Upper lobe of right lung (tissue), 1 donor: ENCODE measurements around the gene MEGF6. TPM values are rescaled to one million over a fixed set of nuclear protein-coding genes. Genes with fewer than 3 reads are reported as not detected.

Source experiments
- ATAC-seq: fragments of 200-7000 bp; cut with Tn5 transposase; one replicate; pipeline ENCODE4 v1.9.1; 2020; ENCODE audit warnings: mild to moderate bottlenecking, moderate library complexity
- DNase-seq: peaks from one replicate; pipeline ENCODE4 v3.0.0-alpha.2; 2020
- H3K27ac ChIP-seq: fragments of 200-600 bp; one replicate; pipeline ENCODE4 v1.8.0; 2022
- H3K27me3 ChIP-seq: fragments of 200-600 bp; one replicate; pipeline ENCODE4 v1.8.0; 2022; ENCODE audit warnings: mild to moderate bottlenecking
- H3K36me3 ChIP-seq: fragments of 200-600 bp; one replicate; pipeline ENCODE4 v1.8.0; 2022
- H3K4me1 ChIP-seq: fragments of 200-600 bp; one replicate; pipeline ENCODE4 v1.8.0; 2022
- H3K4me3 ChIP-seq: fragments of 200-600 bp; one replicate; pipeline ENCODE4 v1.8.0; 2022; ENCODE audit warnings: mild to moderate bottlenecking
- H3K9me3 ChIP-seq: fragments of 200-600 bp; one replicate; pipeline ENCODE4 v1.8.0; 2022
- intact Hi-C: fragments of 100-400 bp; cut with DNase I; formaldehyde crosslinking; loops from one replicate; pipeline ENCODE4 v1.11.0; 2022
- total RNA-seq: library from RNA; stranded (reverse); fragmentation: NEBNext Ultra II Directional; extraction: Animal tissue kit (Norgen Biotek cat#: 25700); gene quantifications from one replicate; pipeline ENCODE4 v1.2.1, GENCODE V29; 2021
- TF ChIP-seq, protein P1 (sequence below): fragments of 200-600 bp; IDR thresholded peaks from one replicate; pipeline ENCODE4 v1.8.0; 2022; ENCODE audit warnings: antibody characterized with exemption
- donor health status: DM: no; HTN: yes; CAD: no; lungs with severe emphysema.

Gene MEGF6
- total RNA-seq, 1 donor from 2014 or later, result 96.6 TPM

DNA sequence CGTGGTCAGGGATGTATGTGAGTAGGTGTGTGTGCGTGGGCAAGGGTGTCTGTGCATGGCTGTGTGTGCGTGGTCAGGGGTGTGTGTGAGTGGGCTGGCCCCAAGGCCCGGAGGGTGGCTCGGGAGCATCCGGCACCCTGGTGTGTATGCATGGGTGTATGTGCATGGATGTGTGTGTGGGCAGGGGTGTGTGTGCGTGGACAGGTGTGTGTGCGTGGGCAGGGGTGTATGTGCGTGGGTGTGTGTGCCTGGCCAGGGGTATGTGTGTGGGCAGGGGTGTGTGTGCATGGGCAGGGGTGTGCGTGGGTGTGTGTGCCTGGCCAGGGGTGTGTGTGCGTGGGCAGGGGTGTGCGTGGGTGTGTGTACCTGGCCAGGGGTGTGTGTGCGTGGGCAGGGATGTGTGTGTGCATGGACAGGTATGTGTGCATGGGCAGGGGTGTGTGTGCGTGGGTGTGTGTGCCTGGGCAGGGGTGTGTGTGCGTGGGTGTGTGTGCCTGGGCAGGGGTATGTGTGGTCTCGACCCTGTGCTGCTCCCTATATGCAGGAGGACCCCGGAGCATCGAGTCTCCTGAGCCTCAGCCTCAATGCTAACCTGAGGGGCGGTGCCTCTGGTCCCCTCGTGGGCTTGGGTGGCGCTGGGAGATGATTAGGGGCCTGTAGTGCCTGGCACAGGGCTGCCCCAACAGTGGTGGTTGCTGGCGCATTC lies 140.5 kb downstream of the MEGF6 start:
- Histone ChIP-seq H3K4me3 (no peak overlapping the region), H3K9me3 (no peaks in the 10 kb centered on the region), H3K4me1 (peaks cover 4% of the 10 kb centered on the region), H3K27ac (no peak overlapping the region), H3K27me3 (no peaks in the 10 kb centered on the region), H3K36me3 (no peaks in the 10 kb centered on the region)
- DNase-seq (peak; percentile 47), ATAC-seq (no peak)
- TF ChIP-seq, protein P1, sequence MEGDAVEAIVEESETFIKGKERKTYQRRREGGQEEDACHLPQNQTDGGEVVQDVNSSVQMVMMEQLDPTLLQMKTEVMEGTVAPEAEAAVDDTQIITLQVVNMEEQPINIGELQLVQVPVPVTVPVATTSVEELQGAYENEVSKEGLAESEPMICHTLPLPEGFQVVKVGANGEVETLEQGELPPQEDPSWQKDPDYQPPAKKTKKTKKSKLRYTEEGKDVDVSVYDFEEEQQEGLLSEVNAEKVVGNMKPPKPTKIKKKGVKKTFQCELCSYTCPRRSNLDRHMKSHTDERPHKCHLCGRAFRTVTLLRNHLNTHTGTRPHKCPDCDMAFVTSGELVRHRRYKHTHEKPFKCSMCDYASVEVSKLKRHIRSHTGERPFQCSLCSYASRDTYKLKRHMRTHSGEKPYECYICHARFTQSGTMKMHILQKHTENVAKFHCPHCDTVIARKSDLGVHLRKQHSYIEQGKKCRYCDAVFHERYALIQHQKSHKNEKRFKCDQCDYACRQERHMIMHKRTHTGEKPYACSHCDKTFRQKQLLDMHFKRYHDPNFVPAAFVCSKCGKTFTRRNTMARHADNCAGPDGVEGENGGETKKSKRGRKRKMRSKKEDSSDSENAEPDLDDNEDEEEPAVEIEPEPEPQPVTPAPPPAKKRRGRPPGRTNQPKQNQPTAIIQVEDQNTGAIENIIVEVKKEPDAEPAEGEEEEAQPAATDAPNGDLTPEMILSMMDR, result no peak
- intact Hi-C loops, result no loop called here

DNA sequence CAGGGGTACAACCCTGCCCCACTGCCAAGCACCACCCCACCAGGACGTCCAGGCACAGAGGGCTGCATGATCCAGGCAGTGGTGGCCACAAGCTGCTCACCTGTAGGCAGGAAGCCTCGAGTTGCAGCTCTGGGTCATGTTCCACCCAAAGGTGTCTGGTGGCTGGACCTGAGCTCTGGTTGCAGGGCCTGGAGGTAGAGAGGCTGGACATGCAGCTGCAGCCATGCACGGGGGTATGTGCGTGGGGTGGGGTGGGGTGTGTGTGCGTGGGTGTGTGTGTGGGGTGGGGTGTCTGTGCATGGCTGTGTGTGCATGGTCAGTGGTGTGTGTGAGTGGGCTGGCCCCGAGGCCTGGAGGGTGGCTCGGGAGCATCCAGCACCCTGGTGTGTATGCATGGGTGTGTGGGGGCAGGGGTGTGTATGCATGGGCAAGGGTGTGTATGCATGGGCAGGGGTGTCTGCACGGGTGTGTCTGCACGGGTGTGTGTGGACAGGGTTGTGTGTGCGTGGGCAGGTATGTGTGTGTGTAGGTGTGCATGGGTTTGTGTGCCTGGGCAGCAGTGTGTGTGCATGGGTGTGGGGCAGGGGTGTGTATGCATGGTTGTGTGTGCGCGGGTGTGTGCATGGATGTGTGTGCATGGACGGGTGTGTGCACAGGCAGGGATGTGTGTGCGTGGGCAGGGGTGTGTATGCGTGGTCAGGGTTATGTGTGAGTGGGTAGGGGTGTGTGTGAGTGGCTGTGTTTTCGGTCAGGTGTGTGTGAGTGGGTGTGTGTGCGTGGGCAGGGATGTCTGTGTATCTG lies 141.3 kb downstream of the MEGF6 start:
- Histone ChIP-seq H3K27ac (no peak overlapping the region), H3K27me3 (no peaks in the 10 kb centered on the region), H3K36me3 (no peaks in the 10 kb centered on the region), H3K4me3 (no peak overlapping the region), H3K9me3 (no peaks in the 10 kb centered on the region), H3K4me1 (peaks cover 4% of the 10 kb centered on the region)
- TF ChIP-seq, protein P1, result no peak
- DNase-seq (peak; percentile 50), ATAC-seq (no peak)
- intact Hi-C loops, result no loop called here

DNA sequence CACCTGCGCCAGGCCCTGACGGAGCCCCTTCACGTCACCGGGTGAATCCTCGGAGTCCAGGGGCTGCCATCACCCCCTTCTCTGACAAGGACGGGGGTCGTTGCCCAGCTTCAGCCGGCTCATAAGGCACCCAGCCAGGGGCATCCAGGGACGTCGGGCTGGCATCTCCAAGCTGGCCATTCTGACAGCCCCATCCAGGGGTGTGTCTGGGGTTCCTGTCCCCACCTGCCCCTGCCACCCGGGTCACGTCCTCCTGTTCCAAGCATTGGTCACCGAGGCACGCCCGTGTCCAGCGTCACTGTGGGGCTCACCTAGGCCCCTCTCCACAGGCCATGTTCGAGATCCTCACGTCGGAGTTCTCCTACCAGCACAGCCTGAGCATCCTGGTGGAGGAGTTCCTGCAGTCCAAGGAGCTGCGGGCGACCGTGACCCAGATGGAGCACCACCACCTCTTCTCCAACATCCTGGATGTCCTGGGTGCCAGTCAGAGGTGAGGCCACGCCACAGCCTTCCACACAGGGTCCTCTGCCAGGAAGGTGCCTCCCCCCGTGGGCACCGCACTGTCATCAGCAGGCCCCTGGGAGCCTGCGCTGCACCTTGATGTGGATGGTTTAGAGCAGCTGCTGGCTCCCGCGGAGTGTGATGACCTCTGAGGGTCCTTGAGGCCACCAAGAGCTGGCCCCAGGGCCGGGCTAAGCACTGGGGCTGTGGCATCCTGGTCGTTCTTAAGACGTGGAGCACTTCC lies 142.0 kb downstream of the MEGF6 start:
- H3K4me1 ChIP-seq, result peaks cover 4% of the 10 kb centered on the region
- peak; percentile 62 for DNase-seq
- ATAC-seq, result no peak
- H3K9me3 ChIP-seq, result no peaks in the 10 kb centered on the region
- no peak overlapping the region for H3K4me3 ChIP-seq
- H3K36me3 ChIP-seq, result no peaks in the 10 kb centered on the region
- H3K27me3 ChIP-seq, result no peaks in the 10 kb centered on the region
- TF ChIP-seq, protein P1, result no peak
- no peak overlapping the region for H3K27ac ChIP-seq
- intact Hi-C loops, result no loop called here

DNA sequence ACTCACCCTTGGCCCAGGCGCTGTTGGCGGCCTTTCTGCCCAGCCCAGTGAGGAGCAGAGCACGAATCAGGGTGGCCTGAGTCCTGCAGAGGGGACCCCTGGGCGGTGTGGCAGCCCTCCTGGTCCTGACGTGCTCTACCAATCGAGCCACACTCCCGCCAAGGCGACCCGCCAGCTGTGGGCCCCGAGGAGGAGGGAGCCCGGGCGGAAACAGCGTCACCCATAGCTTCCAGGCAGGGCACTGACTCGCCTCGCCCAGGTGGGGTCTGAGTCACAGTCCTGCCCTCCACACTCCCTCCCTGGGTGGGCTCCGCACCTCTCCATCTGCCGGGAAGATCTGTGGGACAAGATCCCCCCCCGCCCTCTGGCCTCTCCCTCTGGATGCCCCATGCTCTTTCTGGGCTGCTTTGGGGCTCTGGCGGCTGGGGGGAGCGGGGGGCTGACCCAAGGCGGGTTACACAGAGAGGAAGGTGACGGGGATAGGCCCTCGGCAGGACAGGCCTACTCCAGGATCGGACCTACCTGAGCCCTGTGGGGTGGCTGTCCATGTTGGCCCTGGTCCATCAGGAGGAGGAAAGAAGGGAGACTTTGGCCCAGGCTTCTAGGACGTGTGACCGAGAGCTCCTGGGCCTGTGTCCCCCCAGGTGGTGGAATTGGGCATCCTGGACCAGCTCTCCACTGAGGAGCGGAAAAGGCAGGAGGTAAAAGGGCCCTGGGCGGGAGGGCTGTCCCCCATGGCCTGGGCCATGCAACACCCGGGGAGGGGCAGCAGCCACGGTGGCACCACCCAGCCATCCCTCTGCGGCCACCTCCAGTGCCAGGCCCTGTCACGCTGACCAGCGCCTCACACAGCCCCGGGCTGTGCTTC lies 142.8 kb downstream of the MEGF6 start:
- ATAC-seq, result no peak
- DNase-seq, result peak; percentile 64
- TF ChIP-seq, protein P1, result no peak
- Histone ChIP-seq H3K4me3 (no peak overlapping the region), H3K4me1 (peaks cover 4% of the 10 kb centered on the region), H3K9me3 (no peaks in the 10 kb centered on the region), H3K27me3 (no peaks in the 10 kb centered on the region), H3K27ac (no peak overlapping the region), H3K36me3 (no peaks in the 10 kb centered on the region)
- intact Hi-C loops, result no loop called here
